Measurements from ENCODE around the gene PRSS27.
"Not testable (repeated sequence)": the region's sequence is repeated elsewhere in the genome, so short reads cannot be mapped to it uniquely, and the experiment has no call there.

Gene PRSS27

GRCh38 chr16:2728034-2728433 is 8.0 kb upstream of the PRSS27 start:
- no peak for DNase-seq (ENCODE audit: low read depth)
- no peak for TF ChIP-seq CTCF (IDR thresholded peaks at IDR 0.05; ENCODE audit: control insufficient read depth, extremely low read depth, insufficient read depth)
- H3K4me3 ChIP-seq (ENCODE audit: low read depth, low read length) = no peak overlapping the region

GRCh38 chr16:2726923-2727322 is 6.9 kb upstream of the PRSS27 start:
- no peak for TF ChIP-seq CTCF (IDR thresholded peaks at IDR 0.05; ENCODE audit: control insufficient read depth, extremely low read depth, insufficient read depth)
- DNase-seq (ENCODE audit: low read depth) = no peak
- H3K4me3 ChIP-seq (ENCODE audit: low read depth, low read length) = no peak overlapping the region

- TF ChIP-seq CTCF (IDR thresholded peaks at IDR 0.05; ENCODE audit: control insufficient read depth, extremely low read depth, insufficient read depth) = no peak
- no peak for DNase-seq (ENCODE audit: low read depth)
- H3K4me3 ChIP-seq (ENCODE audit: low read depth, low read length) = no peak overlapping the region
Measured at GRCh38 chr16:2724816-2725348, 4.9 kb upstream of the PRSS27 start.

GRCh38 chr16:2724088-2724676 is 4.2 kb upstream of the PRSS27 start:
- H3K4me3 ChIP-seq (ENCODE audit: low read depth, low read length) = no peak overlapping the region
- no peak for TF ChIP-seq CTCF (IDR thresholded peaks at IDR 0.05; ENCODE audit: control insufficient read depth, extremely low read depth, insufficient read depth)
- DNase-seq (ENCODE audit: low read depth) = no peak

GRCh38 chr16:2721634-2722173 is 1.7 kb upstream of the PRSS27 start:
- peak overlapping the region; percentile 55 for H3K4me3 ChIP-seq (ENCODE audit: low read depth, low read length)
- DNase-seq (ENCODE audit: low read depth) = not testable (repeated sequence)

GRCh38 chr16:2720719-2721633 is 952 bp upstream of the PRSS27 start:
- peak; percentile 30 for DNase-seq (ENCODE audit: low read depth)
- peak overlapping the region; percentile 55 for H3K4me3 ChIP-seq (ENCODE audit: low read depth, low read length)
- peak; percentile 92 for TF ChIP-seq CTCF (IDR thresholded peaks at IDR 0.05; ENCODE audit: control insufficient read depth, extremely low read depth, insufficient read depth)
